Cardiac muscle cell (in vitro differentiated cells and primary cell): ENCODE data around the gene HACD3. TPM values are rescaled to one million over a fixed set of nuclear protein-coding genes. Genes with fewer than 3 reads are reported as not detected.

Experiments
- DNase-seq, 2 donors: peaks; one replicate each; pipeline versions ENCODE4 v3.0.0 to v3.0.0-alpha.2; 2010 to 2017; ENCODE audit warnings: low read depth in 1 of 2, low spot score in 1 of 2
- H3K27ac ChIP-seq: fragments of 200-600 bp; sonication (generic); 2 replicates; pipeline ENCODE4 v1.5.1; 2016
- H3K27me3 ChIP-seq: fragments of 200-600 bp; sonication (generic); 2 replicates; pipeline ENCODE4 v1.6.0; 2016; ENCODE audit warnings: control low read depth
- H3K36me3 ChIP-seq: fragments of 200-600 bp; sonication (generic); 2 replicates; pipeline ENCODE4 v1.5.1; 2016; ENCODE audit warnings: control low read depth
- H3K4me1 ChIP-seq: fragments of 200-600 bp; sonication (generic); 2 replicates; pipeline ENCODE4 v1.8.1; 2017; ENCODE audit warnings: low read depth, mild to moderate bottlenecking, mixed run types
- H3K4me3 ChIP-seq: fragments of 200-600 bp; sonication (generic); 2 replicates; pipeline ENCODE4 v1.5.1; 2016; ENCODE audit warnings: mild to moderate bottlenecking
- H3K9me3 ChIP-seq: fragments of 200-600 bp; sonication (generic); 2 replicates; pipeline ENCODE4 v1.5.1; 2017; ENCODE audit warnings: low read depth, mild to moderate bottlenecking, control low read depth
- CTCF ChIP-seq: IDR thresholded peaks from 2 replicates; pipeline ENCODE4 v1.5.1; 2012; ENCODE audit warnings: low read depth, mild to moderate bottlenecking, low read length
- polyA plus RNA-seq: library from polyadenylated mRNA; unstranded; fragments of >200 nt; fragmentation: Nextera tagmentation; extraction: Ambion mirVana; gene quantifications from 2 replicates; pipeline ENCODE4 v1.2.1, GENCODE V29; 2016
- total RNA-seq: library from RNA; depleted of rRNA; stranded (reverse); fragments of >200 nt; gene quantifications from 2 replicates; pipeline ENCODE4 v1.2.3, GENCODE V29; 2016

The HACD3 gene
- total and polyA plus RNA-seq, 2 experiments from 2014 or later = 67.8 to 120 TPM

- Histone ChIP-seq H3K4me1 (no peaks in the 10 kb centered on the region), H3K9me3 (no peaks in the 10 kb centered on the region), H3K4me3 (no peak overlapping the region), H3K36me3 (no peaks in the 10 kb centered on the region), H3K27ac (no peak overlapping the region), H3K27me3 (no peaks in the 10 kb centered on the region)
- TF ChIP-seq CTCF = no peak
- no peak for DNase-seq
These were observed 92.8 kb downstream of the HACD3 start for GRCh38 chr15:65623103-65623502.

- Histone ChIP-seq H3K4me3 (no peak overlapping the region), H3K27ac (no peak overlapping the region), H3K9me3 (no peaks in the 10 kb centered on the region), H3K36me3 (no peaks in the 10 kb centered on the region), H3K4me1 (no peaks in the 10 kb centered on the region), H3K27me3 (no peaks in the 10 kb centered on the region)
- no peak for TF ChIP-seq CTCF
- no peak for DNase-seq
These were observed 96.6 kb downstream of the HACD3 start for GRCh38 chr15:65626856-65627255.

Other genes starting within 250 kb of the HACD3 start
- 13.3 and 14.2 TPM in 2 replicates for gene PARP16, start 243.6 kb upstream of the HACD3 start, total RNA-seq
- gene PARP16, start 243.6 kb upstream of the HACD3 start, polyA plus RNA-seq = 16.9 and 24.4 TPM in 2 replicates
- gene RNU5A-1, start 234.4 kb upstream of the HACD3 start, total RNA-seq = not detected in 2 replicates
- not detected in 2 replicates for gene RNU5A-1, start 234.4 kb upstream of the HACD3 start, polyA plus RNA-seq
- not detected in 2 replicates for gene RNU5B-1, start 225.8 kb upstream of the HACD3 start, total RNA-seq
- not detected in 2 replicates for gene RNU5B-1, start 225.8 kb upstream of the HACD3 start, polyA plus RNA-seq
- 41.9 and 54.6 TPM in 2 replicates for gene IGDCC3, start 152.5 kb upstream of the HACD3 start, total RNA-seq
- 41.1 and 52.4 TPM in 2 replicates for gene IGDCC3, start 152.5 kb upstream of the HACD3 start, polyA plus RNA-seq
- 5.2 and 7.1 TPM in 2 replicates for gene IGDCC4, start 107.5 kb upstream of the HACD3 start, total RNA-seq
- 4.5 and 5.8 TPM in 2 replicates for gene IGDCC4, start 107.5 kb upstream of the HACD3 start, polyA plus RNA-seq
- gene DPP8, start 12.8 kb upstream of the HACD3 start, total RNA-seq = 21.4 and 25.3 TPM in 2 replicates
- 23.2 and 29.9 TPM in 2 replicates for gene DPP8, start 12.8 kb upstream of the HACD3 start, polyA plus RNA-seq
- gene INTS14, start 80.7 kb downstream of the HACD3 start, total RNA-seq = 25.0 and 32.5 TPM in 2 replicates
- 28.0 and 30.9 TPM in 2 replicates for gene INTS14, start 80.7 kb downstream of the HACD3 start, polyA plus RNA-seq
- 2.5 and 5.2 TPM in 2 replicates for gene SLC24A1, start 91.5 kb downstream of the HACD3 start, total RNA-seq
- gene SLC24A1, start 91.5 kb downstream of the HACD3 start, polyA plus RNA-seq = 1.1 and 4.2 TPM in 2 replicates